CD8-positive, alpha-beta memory T cell (primary cell): ENCODE data around the gene UAP1L1. TPM values are rescaled to one million over a fixed set of nuclear protein-coding genes. Genes with fewer than 3 reads are reported as not detected.

ENCODE experiments used
- polyA plus RNA-seq: library from polyadenylated mRNA; unstranded; fragments of 300-500 nt; fragmentation: Illumina TruSeq; gene quantifications from one replicate; pipeline ENCODE4 v1.2.3, GENCODE V29; 2021
- total RNA-seq, 2 experiments: library from RNA; stranded (reverse); gene quantifications; one replicate each; pipeline ENCODE4 v1.2.3, GENCODE V29; 2021

The UAP1L1 gene
- total and polyA plus RNA-seq, 3 experiments from 2014 or later: 4.6 to 15.5 (median 15.3) TPM

Other genes starting within 250 kb of the UAP1L1 start
Only the 30 nearest of the 36 such genes appear.
- 10 to 100 TPM; 53.2 to 60.5 TPM for gene TRAF2, start 191.0 kb upstream of the UAP1L1 start, total RNA-seq
- gene TRAF2, start 191.0 kb upstream of the UAP1L1 start, polyA plus RNA-seq: 23.1 TPM
- gene FBXW5, start 132.8 kb upstream of the UAP1L1 start, total RNA-seq: 100 to 1,000 TPM; 104 to 105 TPM
- gene FBXW5, start 132.8 kb upstream of the UAP1L1 start, polyA plus RNA-seq: 163 TPM
- under 1 TPM in 1 of 2 experiments, not detected in 1; 0.96 TPM for gene C8G, start 132.3 kb upstream of the UAP1L1 start, total RNA-seq
- gene C8G, start 132.3 kb upstream of the UAP1L1 start, polyA plus RNA-seq: not detected
- 1 to 10 TPM in 1 of 2 experiments, under 1 TPM in 1; 0.85 to 1.3 TPM for gene LCN12, start 125.2 kb upstream of the UAP1L1 start, total RNA-seq
- gene LCN12, start 125.2 kb upstream of the UAP1L1 start, polyA plus RNA-seq: not detected
- gene PTGDS, start 100.0 kb upstream of the UAP1L1 start, total RNA-seq: under 1 TPM; 0.24 to 0.49 TPM
- 5.5 TPM for gene PTGDS, start 100.0 kb upstream of the UAP1L1 start, polyA plus RNA-seq
- gene LCNL1, start 94.5 kb upstream of the UAP1L1 start, total RNA-seq: under 1 TPM; 0.20 to 0.22 TPM
- 0.16 TPM for gene LCNL1, start 94.5 kb upstream of the UAP1L1 start, polyA plus RNA-seq
- 10 to 100 TPM; 78.4 to 82.2 TPM for gene PAXX, start 85.1 kb upstream of the UAP1L1 start, total RNA-seq
- 156 TPM for gene PAXX, start 85.1 kb upstream of the UAP1L1 start, polyA plus RNA-seq
- gene CLIC3, start 80.9 kb upstream of the UAP1L1 start, total RNA-seq: 1 to 10 TPM; 3.4 to 4.1 TPM
- gene CLIC3, start 80.9 kb upstream of the UAP1L1 start, polyA plus RNA-seq: 52.1 TPM
- gene ABCA2, start 49.3 kb upstream of the UAP1L1 start, total RNA-seq: 10 to 100 TPM; 15.9 to 20.7 TPM
- 20.2 TPM for gene ABCA2, start 49.3 kb upstream of the UAP1L1 start, polyA plus RNA-seq
- gene FUT7, start 45.4 kb upstream of the UAP1L1 start, total RNA-seq: under 1 TPM; 0.57 to 0.82 TPM
- gene FUT7, start 45.4 kb upstream of the UAP1L1 start, polyA plus RNA-seq: 28.7 TPM
- 10 to 100 TPM; 24.6 to 27.5 TPM for gene NPDC1, start 31.3 kb upstream of the UAP1L1 start, total RNA-seq
- 38.4 TPM for gene NPDC1, start 31.3 kb upstream of the UAP1L1 start, polyA plus RNA-seq
- not detected for gene ENTPD2, start 23.5 kb upstream of the UAP1L1 start, total RNA-seq
- not detected for gene ENTPD2, start 23.5 kb upstream of the UAP1L1 start, polyA plus RNA-seq
- gene SAPCD2, start 7.0 kb upstream of the UAP1L1 start, total RNA-seq: 10 to 100 TPM; 11.5 to 12.7 TPM
- 0.15 TPM for gene SAPCD2, start 7.0 kb upstream of the UAP1L1 start, polyA plus RNA-seq
- 10 to 100 TPM; 31.9 to 32.7 TPM for gene MAN1B1, start 9.5 kb downstream of the UAP1L1 start, total RNA-seq
- gene MAN1B1, start 9.5 kb downstream of the UAP1L1 start, polyA plus RNA-seq: 39.3 TPM
- 100 to 1,000 TPM; 294 to 308 TPM for gene DPP7, start 37.2 kb downstream of the UAP1L1 start, total RNA-seq
- gene DPP7, start 37.2 kb downstream of the UAP1L1 start, polyA plus RNA-seq: 158 TPM
- gene GRIN1, start 61.6 kb downstream of the UAP1L1 start, total RNA-seq: not detected
- not detected for gene GRIN1, start 61.6 kb downstream of the UAP1L1 start, polyA plus RNA-seq
- not detected for gene LRRC26, start 92.5 kb downstream of the UAP1L1 start, total RNA-seq
- gene LRRC26, start 92.5 kb downstream of the UAP1L1 start, polyA plus RNA-seq: not detected
- not detected for gene TMEM210, start 94.5 kb downstream of the UAP1L1 start, total RNA-seq
- not detected for gene TMEM210, start 94.5 kb downstream of the UAP1L1 start, polyA plus RNA-seq
- gene ANAPC2, start 111.0 kb downstream of the UAP1L1 start, total RNA-seq: 10 to 100 TPM; 50.2 to 57.0 TPM
- 5.4 TPM for gene ANAPC2, start 111.0 kb downstream of the UAP1L1 start, polyA plus RNA-seq
- gene SSNA1, start 111.2 kb downstream of the UAP1L1 start, total RNA-seq: 100 to 1,000 TPM; 114 to 118 TPM
- gene SSNA1, start 111.2 kb downstream of the UAP1L1 start, polyA plus RNA-seq: 138 TPM
- gene TPRN, start 123.2 kb downstream of the UAP1L1 start, total RNA-seq: 10 to 100 TPM; 14.1 to 15.1 TPM
- 0.76 TPM for gene TPRN, start 123.2 kb downstream of the UAP1L1 start, polyA plus RNA-seq
- 10 to 100 TPM; 51.5 to 53.9 TPM for gene TMEM203, start 128.1 kb downstream of the UAP1L1 start, total RNA-seq
- gene TMEM203, start 128.1 kb downstream of the UAP1L1 start, polyA plus RNA-seq: 134 TPM
- gene NDOR1, start 128.2 kb downstream of the UAP1L1 start, total RNA-seq: 10 to 100 TPM; 45.1 to 47.4 TPM
- gene NDOR1, start 128.2 kb downstream of the UAP1L1 start, polyA plus RNA-seq: 9.9 TPM
- 1 to 10 TPM; 2.7 to 3.3 TPM for gene RNF208, start 144.7 kb downstream of the UAP1L1 start, total RNA-seq
- not detected for gene RNF208, start 144.7 kb downstream of the UAP1L1 start, polyA plus RNA-seq
- under 1 TPM; 0.58 to 0.66 TPM for gene CYSRT1, start 147.7 kb downstream of the UAP1L1 start, total RNA-seq
- gene CYSRT1, start 147.7 kb downstream of the UAP1L1 start, polyA plus RNA-seq: 0.32 TPM
- not detected for gene RNF224, start 150.0 kb downstream of the UAP1L1 start, total RNA-seq
- gene RNF224, start 150.0 kb downstream of the UAP1L1 start, polyA plus RNA-seq: not detected
- gene SLC34A3, start 153.4 kb downstream of the UAP1L1 start, total RNA-seq: not detected
- not detected for gene SLC34A3, start 153.4 kb downstream of the UAP1L1 start, polyA plus RNA-seq
- gene TUBB4B, start 163.8 kb downstream of the UAP1L1 start, total RNA-seq: 100 to 1,000 TPM; 322 to 331 TPM
- 64.6 TPM for gene TUBB4B, start 163.8 kb downstream of the UAP1L1 start, polyA plus RNA-seq
- gene STPG3, start 173.8 kb downstream of the UAP1L1 start, total RNA-seq: under 1 TPM; 0.27 to 0.28 TPM
- not detected for gene STPG3, start 173.8 kb downstream of the UAP1L1 start, polyA plus RNA-seq
- 10 to 100 TPM; 67.5 to 72.0 TPM for gene NELFB, start 177.8 kb downstream of the UAP1L1 start, total RNA-seq
- gene NELFB, start 177.8 kb downstream of the UAP1L1 start, polyA plus RNA-seq: 34.8 TPM